Subcutaneous abdominal adipose tissue (tissue), 5 donors: Measurements from ENCODE around the gene HECW1.

Experiments
- H3K27ac ChIP-seq: one replicate; pipeline ENCODE4 v1.7.0; 2013; ENCODE audit warnings: low read depth, mild to moderate bottlenecking, inconsistent platforms, low read length, moderate library complexity
- H3K27me3 ChIP-seq, 5 donors: one replicate each; pipeline ENCODE4 v1.7.0; 2013; ENCODE audit warnings: low read length in 5 of 5, inconsistent platforms in 1 of 5; ENCODE audit not compliant: control insufficient read depth in 5 of 5, insufficient read depth in 4 of 5
- H3K36me3 ChIP-seq, 5 donors: one replicate each; pipeline ENCODE4 v1.7.0; 2013; ENCODE audit warnings: low read length in 5 of 5; ENCODE audit not compliant: control insufficient read depth in 5 of 5, insufficient read depth in 5 of 5
- H3K4me1 ChIP-seq, 5 donors: one replicate each; pipeline ENCODE4 v1.7.0; 2013; ENCODE audit warnings: low read length in 5 of 5, mild to moderate bottlenecking in 3 of 5, moderate library complexity in 1 of 5; ENCODE audit not compliant: control insufficient read depth in 5 of 5, insufficient read depth in 5 of 5
- H3K4me3 ChIP-seq, 5 donors: one replicate each; pipeline ENCODE4 v1.7.0; 2013; ENCODE audit warnings: low read length in 5 of 5, low read depth in 1 of 5
- H3K9ac ChIP-seq, 5 donors: one replicate each; pipeline ENCODE4 v1.7.0; 2013; ENCODE audit warnings: low read length in 5 of 5, mild to moderate bottlenecking in 4 of 5, moderate library complexity in 3 of 5
- H3K9me3 ChIP-seq, 5 donors: one replicate each; pipeline ENCODE4 v1.7.0; 2013; ENCODE audit warnings: low read length in 5 of 5; ENCODE audit not compliant: control insufficient read depth in 5 of 5
- donor health status: healthy.
- donor health status: healthy.
- donor health status: healthy.
- donor health status: healthy.
- donor health status: healthy.

The HECW1 gene

DNA sequence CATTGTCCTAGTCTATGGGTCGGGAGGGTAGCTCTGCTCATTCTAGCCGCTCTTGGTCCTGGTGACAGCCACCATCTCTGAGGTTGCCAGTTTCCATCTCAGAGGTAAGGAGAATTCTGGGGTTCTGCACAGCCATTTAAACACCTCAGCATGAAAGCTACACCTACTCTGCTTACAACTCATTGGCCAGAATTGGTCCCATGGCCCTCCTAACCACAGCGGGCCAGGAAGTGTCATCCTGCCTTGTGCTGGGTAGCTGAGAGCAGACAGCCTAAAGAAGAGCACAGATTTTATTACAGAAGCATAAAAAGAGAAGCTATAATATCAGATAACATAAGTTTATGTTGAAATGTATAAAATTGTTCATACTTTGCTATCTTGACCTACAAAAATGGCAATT lies 152.7 kb downstream of the HECW1 start:
- Histone ChIP-seq H3K9ac (no peak overlapping the region), H3K9me3 (no peaks in the 10 kb centered on the region), H3K4me3 (no peak overlapping the region), H3K36me3 (no peaks in the 10 kb centered on the region), H3K4me1 (peaks cover 0 to 4% (median 0%) of the 10 kb centered on the region in 5 donors), H3K27ac (no peak overlapping the region), H3K27me3 (peaks cover 0 to 3% (median 0%) of the 10 kb centered on the region in 5 donors)

DNA sequence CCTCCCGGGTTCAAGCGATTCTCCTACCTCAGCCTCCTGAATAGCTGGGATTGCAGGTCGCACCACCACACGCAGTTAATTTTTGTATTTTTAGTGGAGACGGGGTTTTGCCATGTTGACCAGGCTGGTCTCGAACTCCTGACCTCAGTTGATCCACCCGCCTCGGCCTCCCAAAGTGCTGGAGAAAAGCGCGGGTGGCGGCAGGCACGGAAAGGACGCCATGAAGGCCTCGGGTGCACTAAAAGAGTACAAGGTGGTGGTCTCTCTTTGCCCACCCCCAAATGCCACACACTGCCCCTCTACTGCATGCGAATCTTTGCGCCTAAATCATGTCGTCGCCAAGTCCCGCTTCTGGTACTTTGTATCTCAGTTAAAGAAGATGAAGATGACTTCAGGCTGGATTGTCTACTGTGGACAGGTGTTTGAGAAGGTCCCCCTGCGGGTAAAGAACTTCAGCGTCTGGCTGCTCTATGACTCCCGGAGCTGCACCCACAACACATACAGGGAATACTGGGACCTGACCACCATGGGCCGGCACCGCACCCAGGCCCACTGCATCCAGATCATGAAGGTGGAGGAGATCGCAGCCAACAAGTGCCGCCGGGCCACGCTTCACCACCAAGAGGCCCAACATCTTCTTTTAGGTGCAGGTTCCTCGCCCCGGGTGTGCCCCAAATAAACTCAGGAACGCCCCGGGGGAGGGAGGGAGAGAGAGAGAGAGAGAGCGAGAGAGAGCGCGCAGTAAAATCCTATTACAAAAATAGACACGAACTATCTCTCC lies 161.7 kb downstream of the HECW1 start:
- no peaks in the 10 kb centered on the region for H3K4me1 ChIP-seq
- H3K9ac ChIP-seq, result no peak overlapping the region
- peaks cover 0 to 2% (median 0%) of the 10 kb centered on the region in 5 donors for H3K27me3 ChIP-seq
- H3K27ac ChIP-seq, result no peak overlapping the region
- H3K36me3 ChIP-seq, result no peaks in the 10 kb centered on the region
- H3K4me3 ChIP-seq, result no peak overlapping the region
- H3K9me3 ChIP-seq, result peaks cover 0 to 7% (median 6%) of the 10 kb centered on the region in 5 donors

DNA sequence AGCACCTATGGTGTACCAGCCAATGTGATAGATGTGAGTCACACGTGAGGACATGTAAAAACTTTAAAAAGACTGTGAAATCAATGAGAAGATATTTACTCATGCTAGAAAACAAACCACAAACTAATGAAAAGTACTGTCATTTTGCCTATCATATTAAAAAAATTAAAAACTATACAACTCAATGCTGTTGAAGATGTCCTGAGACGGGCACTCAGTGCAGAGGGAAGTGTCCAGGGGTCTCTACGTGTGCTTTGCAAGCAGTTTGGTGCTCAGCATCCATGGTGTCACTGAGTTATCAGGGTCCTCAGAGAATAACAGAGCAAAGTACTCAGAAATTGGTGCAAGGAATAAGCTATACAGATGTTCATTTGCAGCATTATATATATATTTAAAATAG lies 162.3 kb downstream of the HECW1 start:
- no peak overlapping the region for H3K27ac ChIP-seq
- peaks cover 0 to 7% (median 6%) of the 10 kb centered on the region in 5 donors for H3K9me3 ChIP-seq
- H3K9ac ChIP-seq, result no peak overlapping the region
- H3K27me3 ChIP-seq, result no peaks in the 10 kb centered on the region
- H3K4me1 ChIP-seq, result no peaks in the 10 kb centered on the region
- H3K4me3 ChIP-seq, result no peak overlapping the region
- H3K36me3 ChIP-seq, result no peaks in the 10 kb centered on the region

DNA sequence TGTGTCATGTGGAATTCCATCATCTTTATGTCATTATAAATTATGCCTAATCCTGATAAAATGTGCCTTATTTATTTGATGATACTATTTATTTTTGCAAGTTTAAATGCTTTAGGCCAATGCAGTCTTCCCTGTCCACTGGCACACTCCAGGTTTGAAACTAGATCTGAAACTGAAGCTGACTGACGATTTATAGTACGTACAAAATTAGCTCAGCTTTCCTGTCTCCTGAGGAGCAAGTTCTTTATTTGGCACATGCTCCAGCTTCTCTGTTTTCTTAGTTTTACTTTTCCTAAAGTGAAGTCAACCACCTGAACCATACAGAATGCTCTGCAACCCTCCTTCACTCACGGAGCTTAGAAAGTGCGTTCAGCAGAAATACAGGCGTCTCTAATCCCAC lies 164.1 kb downstream of the HECW1 start:
- Histone ChIP-seq H3K9me3 (peaks cover 0 to 7% (median 6%) of the 10 kb centered on the region in 5 donors), H3K27me3 (peaks cover 0 to 3% (median 0%) of the 10 kb centered on the region in 5 donors), H3K4me3 (no peak overlapping the region), H3K9ac (no peak overlapping the region), H3K36me3 (no peaks in the 10 kb centered on the region), H3K4me1 (no peaks in the 10 kb centered on the region), H3K27ac (no peak overlapping the region)

DNA sequence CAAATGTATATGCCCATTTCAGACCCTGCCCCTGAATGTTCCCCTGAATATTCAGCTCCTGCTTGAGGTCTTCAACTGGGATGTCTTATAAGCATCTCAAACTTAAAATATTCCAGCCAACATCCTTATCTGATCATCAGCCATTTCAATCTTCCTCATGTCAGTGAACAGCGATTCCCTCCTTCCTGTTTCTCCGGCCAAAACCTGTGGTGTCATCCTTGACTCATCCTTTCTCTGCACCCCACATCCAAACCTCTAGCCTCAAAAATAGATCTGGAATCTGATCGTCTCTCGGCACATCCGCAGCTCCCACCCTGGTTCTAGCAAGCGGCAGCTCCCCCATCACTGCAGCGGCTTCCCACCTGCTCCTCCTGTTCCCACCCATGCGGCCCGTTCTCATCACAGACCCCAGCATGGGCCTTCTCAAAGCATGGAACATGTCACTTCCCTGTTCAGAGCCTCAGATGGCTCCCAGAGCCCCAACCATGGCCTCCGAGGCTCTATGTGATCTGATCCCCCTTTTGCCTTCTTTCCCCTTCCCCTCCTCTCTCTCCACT lies 165.7 kb downstream of the HECW1 start:
- H3K9ac ChIP-seq, result no peak overlapping the region
- H3K9me3 ChIP-seq, result no peaks in the 10 kb centered on the region
- no peaks in the 10 kb centered on the region for H3K4me1 ChIP-seq
- no peak overlapping the region for H3K4me3 ChIP-seq
- H3K27ac ChIP-seq, result no peak overlapping the region
- no peaks in the 10 kb centered on the region for H3K36me3 ChIP-seq
- peaks cover 0 to 6% (median 3%) of the 10 kb centered on the region in 5 donors for H3K27me3 ChIP-seq

DNA sequence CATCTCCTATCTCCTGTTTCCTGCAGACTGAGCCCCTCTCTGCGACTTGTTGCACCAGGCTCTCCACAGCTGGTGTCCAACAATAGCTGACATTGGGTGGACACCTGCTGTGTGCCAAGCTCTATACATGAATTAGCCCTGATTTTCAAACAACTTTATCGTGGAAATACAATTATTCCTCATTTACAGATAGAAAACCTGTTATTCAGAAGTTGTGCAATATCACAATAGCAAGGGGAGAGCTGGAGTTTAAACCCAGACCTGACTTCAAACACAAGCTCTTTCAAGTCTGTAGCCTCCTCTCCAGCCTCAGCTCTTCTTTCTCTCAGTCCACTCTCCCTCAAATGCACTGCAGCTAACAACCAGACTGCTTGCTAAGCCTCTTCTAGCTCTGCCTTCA lies 168.8 kb downstream of the HECW1 start:
- H3K36me3 ChIP-seq, result no peaks in the 10 kb centered on the region
- no peak overlapping the region for H3K4me3 ChIP-seq
- H3K9ac ChIP-seq, result no peak overlapping the region
- no peaks in the 10 kb centered on the region for H3K4me1 ChIP-seq
- H3K27ac ChIP-seq, result no peak overlapping the region
- H3K9me3 ChIP-seq, result peaks cover 0 to 4% (median 0%) of the 10 kb centered on the region in 5 donors
- peaks cover 0 to 6% (median 3%) of the 10 kb centered on the region in 5 donors for H3K27me3 ChIP-seq

DNA sequence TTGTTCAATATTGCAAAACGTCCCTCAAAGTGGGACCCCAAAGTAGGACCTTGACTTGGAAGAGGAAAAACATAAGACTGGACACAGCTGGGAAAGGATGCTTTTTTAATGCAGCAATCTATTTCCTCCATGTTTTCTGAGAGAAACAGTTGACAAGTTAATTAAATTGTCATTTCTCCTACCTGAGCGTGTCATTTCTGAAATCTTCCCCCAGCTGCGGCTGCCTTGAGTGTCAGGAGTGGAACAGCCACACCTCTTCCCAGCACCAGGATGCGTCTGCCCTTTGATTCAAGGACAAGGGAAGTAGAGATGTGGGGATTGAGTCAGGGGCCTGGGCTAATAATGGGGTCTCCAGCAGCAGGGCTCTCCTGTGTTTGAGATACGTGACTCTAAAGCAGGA lies 171.3 kb downstream of the HECW1 start:
- H3K27ac ChIP-seq, result no peak overlapping the region
- no peak overlapping the region for H3K9ac ChIP-seq
- no peak overlapping the region for H3K4me3 ChIP-seq
- H3K4me1 ChIP-seq, result no peaks in the 10 kb centered on the region
- H3K36me3 ChIP-seq, result no peaks in the 10 kb centered on the region
- peaks cover 0 to 4% (median 0%) of the 10 kb centered on the region in 5 donors for H3K9me3 ChIP-seq
- H3K27me3 ChIP-seq, result peaks cover 0 to 6% (median 3%) of the 10 kb centered on the region in 5 donors

DNA sequence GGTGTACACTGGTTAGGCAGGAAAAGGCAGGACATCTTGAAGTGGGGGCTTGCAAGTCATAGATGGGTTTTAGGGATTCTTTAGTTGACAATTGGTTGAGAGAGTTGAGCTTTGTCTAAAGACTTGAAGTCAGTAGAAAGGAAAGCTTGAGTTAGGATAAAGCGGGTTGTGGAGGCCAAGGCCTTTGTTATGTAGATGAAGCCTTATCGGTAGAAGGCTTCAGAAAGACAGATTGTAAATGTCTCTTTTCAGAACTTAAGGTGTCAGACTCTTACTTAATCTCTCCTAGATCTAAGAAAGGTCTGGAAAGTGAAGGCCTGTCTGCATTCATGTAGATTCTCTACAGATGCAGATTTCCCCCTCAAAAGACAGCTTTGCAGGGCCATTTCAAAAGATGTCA lies 177.4 kb downstream of the HECW1 start:
- Histone ChIP-seq H3K36me3 (no peaks in the 10 kb centered on the region), H3K9me3 (peaks cover 0 to 11% (median 9%) of the 10 kb centered on the region in 5 donors), H3K4me3 (no peak overlapping the region), H3K4me1 (peaks cover 0 to 5% (median 3%) of the 10 kb centered on the region in 5 donors), H3K9ac (no peak overlapping the region), H3K27ac (no peak overlapping the region), H3K27me3 (no peaks in the 10 kb centered on the region)

DNA sequence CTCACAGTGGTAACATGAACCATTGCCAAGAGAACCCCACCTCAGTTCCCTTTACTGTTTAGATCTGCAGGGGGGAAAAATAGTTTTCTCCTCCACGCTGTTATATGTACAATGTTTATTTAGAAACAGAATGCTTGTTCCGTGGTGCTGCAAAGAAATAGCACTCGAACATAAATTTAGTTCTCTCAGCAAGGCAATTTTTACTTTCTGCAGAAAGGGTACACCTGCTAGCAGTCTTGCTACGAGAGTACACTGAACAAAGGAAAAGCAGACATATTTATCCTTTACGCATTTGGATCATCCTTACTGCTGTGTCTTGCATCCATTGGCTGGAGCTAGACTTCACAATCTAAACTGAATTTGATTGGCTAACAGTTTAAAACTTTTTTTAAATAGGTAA lies 178.5 kb downstream of the HECW1 start:
- Histone ChIP-seq H3K4me3 (peak overlapping the region in 1 of 5 donors; percentile 19), H3K4me1 (peaks cover 0 to 5% (median 3%) of the 10 kb centered on the region in 5 donors), H3K9me3 (peaks cover 0 to 11% (median 8%) of the 10 kb centered on the region in 5 donors), H3K27ac (no peak overlapping the region), H3K36me3 (no peaks in the 10 kb centered on the region), H3K9ac (no peak overlapping the region), H3K27me3 (no peaks in the 10 kb centered on the region)

DNA sequence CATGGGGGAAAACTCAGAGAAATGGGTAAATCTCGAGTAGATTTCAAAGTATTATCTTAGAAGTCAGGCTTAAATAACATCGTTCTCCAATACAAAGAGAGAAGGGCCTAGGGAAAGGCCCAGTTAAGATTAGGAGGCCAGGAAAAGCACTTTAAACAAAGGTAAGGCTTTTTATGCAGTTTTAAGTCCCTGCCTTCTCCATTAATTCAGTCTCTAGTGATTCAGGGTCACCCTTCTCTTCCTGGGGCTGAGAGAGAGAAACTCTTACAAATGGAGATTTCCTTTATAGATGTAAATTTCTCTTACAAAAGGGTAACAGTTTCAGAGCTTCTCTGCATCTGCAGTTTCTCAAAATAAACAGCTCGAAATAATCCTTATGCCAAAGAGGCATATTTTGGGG lies 179.3 kb downstream of the HECW1 start:
- H3K27me3 ChIP-seq, result no peaks in the 10 kb centered on the region
- H3K9ac ChIP-seq, result no peak overlapping the region
- H3K36me3 ChIP-seq, result no peaks in the 10 kb centered on the region
- H3K4me3 ChIP-seq, result no peak overlapping the region
- H3K4me1 ChIP-seq, result peaks cover 0 to 7% (median 3%) of the 10 kb centered on the region in 5 donors
- H3K27ac ChIP-seq, result no peak overlapping the region
- H3K9me3 ChIP-seq, result peaks cover 0 to 11% (median 5%) of the 10 kb centered on the region in 5 donors
